Measurements from ENCODE around the gene OR1F1.
A peak's percentile ranks its signal among the peaks of the same experiment; 100 is the strongest.
"Not testable (repeated sequence)": the region's sequence is repeated elsewhere in the genome, so short reads cannot be mapped to it uniquely, and the experiment has no call there.

Gene OR1F1

GRCh38 chr16:3150346-3151218, 37.4 kb upstream of the OR1F1 start:
- peak; percentile 98 for DNase-seq (ENCODE audit: low spot score)

DNA sequence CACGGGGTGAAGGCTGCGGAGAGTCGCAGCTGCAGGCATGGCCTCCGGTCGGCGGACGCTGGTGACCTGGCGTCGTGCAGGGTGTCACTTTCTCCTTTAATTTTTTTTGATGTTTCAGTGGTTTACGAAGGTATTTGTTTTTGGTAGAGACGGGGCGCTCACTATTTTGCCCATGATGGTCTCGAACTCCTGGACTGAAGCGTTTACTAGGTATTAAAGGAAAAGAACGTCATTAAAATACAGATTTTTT, 36.1 kb upstream of the OR1F1 start:
- no peak for DNase-seq (ENCODE audit: low spot score)

GRCh38 chr16:3152277-3152990, 35.6 kb upstream of the OR1F1 start:
- peak; percentile 98 for DNase-seq (ENCODE audit: low spot score)

- no peak for DNase-seq (ENCODE audit: low spot score)
Observed at GRCh38 chr16:3152991-3153368, 35.0 kb upstream of the OR1F1 start.

GRCh38 chr16:3155181-3155580, 32.8 kb upstream of the OR1F1 start:
- DNase-seq (ENCODE audit: low spot score) = no peak

- no peak for DNase-seq (ENCODE audit: low spot score)
Observed at GRCh38 chr16:3155972-3156371, 32.0 kb upstream of the OR1F1 start.

- peak; percentile 89 for DNase-seq (ENCODE audit: low spot score)
Observed at GRCh38 chr16:3157229-3158025, 30.6 kb upstream of the OR1F1 start.

- peak; percentile 52 for DNase-seq (ENCODE audit: low spot score)
Observed at GRCh38 chr16:3158026-3158509, 29.9 kb upstream of the OR1F1 start.

GRCh38 chr16:3158510-3159314, 29.3 kb upstream of the OR1F1 start:
- peak; percentile 82 for DNase-seq (ENCODE audit: low spot score)

- no peak for DNase-seq (ENCODE audit: low spot score)
Observed at GRCh38 chr16:3161235-3162018, 26.6 kb upstream of the OR1F1 start.

DNA sequence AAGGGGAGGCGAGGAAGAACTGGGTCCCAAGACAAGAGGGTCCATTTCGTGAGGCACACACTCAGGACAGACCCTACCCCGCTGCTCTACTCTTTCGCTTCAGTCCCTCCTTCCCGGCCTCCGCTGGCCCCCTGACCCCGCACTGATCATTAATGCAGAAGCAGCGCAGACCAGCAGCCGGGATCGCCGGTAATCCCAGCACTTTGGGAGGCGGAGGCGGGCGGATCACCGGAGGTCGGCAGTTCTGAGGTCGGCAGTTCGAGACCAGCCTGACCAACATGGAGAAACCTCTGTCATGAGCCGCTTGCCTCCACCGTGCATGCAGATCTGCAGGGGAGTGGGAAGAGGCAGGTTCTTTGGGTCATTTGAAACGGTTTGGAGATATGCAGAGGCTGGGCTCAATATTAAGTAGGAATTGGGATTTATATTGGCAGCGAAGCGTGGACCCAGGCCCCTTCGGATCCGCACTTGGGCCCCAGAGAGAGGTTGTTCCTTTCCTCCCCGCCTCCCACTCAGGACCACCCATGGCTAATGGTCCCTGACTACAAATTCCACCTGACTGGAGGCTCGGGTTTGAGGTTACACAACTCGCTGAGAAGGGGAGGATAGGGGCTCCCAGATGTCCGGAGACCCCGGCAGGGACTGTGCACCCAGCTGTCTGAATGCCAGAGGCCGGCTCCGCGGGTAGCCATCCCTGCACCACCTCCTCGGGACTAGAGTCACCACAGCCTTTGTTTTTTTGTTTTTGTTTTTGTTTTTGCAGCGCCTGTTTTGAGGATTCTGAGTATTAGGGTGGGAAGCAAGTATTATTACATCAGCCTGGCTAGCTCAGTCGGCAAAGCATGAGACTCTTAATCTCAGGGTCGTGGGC, 23.6 kb upstream of the OR1F1 start:
- DNase-seq (ENCODE audit: low spot score) = no peak

DNA sequence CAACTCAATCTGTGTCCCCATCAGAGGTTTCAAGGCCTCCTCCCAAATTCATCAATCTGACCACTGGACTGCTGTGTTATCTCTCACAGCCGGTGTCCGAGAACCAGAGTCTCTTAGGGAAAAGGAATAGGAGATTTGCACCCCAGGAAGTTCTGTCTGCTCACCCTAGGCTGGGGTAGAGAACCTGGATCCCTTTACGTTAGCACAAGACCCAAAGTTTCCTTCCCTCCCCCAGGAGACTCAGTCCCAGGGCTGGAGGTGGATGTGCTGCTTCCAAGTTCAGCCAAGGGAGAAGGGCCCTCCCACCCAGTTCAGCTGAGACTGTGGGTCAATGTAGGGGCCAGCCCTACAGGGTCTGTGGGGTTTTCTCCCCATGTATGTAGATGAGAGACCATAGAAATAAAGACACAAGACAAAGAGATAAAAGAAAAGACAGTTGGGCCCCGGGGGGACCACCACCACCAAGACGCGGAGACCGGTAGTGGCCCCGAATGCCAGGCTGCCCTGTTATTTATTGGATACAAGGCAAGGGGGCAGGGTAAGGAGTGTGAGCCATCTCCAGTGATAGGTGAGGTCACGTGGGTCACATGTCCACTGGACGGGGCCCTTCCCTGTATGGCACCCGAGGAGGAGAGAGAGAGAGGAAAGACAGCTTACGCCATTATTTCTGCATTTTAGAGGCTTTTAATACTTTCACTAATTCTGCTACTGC, 22.7 kb upstream of the OR1F1 start:
- no peak for DNase-seq (ENCODE audit: low spot score)

- DNase-seq (ENCODE audit: low spot score) = no peak
Observed at GRCh38 chr16:3166505-3166886, 21.5 kb upstream of the OR1F1 start.

GRCh38 chr16:3168729-3169128, 19.3 kb upstream of the OR1F1 start:
- DNase-seq (ENCODE audit: low spot score) = not testable (repeated sequence)

GRCh38 chr16:3170440-3171180, 17.4 kb upstream of the OR1F1 start:
- DNase-seq (ENCODE audit: low spot score) = no peak

DNA sequence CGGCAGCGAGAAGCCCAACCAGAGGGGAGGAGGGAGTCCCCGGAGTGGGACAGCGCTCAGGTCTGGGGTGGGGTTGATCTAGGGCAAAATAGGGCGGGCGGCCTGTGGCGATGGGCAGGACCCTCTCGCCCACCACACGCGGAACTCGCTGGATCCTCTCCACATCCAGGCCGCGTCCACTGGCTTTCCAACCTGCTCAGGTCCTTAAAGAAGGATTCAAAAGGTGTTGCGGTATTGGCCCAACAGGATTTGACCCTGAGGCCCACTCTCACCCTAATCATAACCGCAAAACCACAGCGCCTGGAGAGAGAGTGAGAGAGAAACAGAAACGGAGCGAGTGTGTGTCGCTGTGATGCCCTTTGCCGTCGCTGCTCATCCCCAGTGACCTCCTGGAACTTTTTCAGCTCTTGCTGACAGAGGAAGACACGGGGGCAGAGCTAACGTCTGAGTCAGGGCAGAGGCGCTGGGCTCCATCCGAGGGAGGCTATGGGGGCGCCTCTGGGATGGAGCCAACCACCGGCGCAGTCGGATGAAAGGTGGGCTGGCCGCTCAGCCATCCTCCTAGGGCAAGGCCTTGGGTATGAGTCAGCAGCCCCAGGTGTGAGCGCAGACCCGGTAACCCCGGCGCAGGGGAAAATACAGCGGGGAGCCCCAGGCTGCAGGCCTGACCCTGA, 16.7 kb upstream of the OR1F1 start:
- DNase-seq (ENCODE audit: low spot score) = no peak

DNA sequence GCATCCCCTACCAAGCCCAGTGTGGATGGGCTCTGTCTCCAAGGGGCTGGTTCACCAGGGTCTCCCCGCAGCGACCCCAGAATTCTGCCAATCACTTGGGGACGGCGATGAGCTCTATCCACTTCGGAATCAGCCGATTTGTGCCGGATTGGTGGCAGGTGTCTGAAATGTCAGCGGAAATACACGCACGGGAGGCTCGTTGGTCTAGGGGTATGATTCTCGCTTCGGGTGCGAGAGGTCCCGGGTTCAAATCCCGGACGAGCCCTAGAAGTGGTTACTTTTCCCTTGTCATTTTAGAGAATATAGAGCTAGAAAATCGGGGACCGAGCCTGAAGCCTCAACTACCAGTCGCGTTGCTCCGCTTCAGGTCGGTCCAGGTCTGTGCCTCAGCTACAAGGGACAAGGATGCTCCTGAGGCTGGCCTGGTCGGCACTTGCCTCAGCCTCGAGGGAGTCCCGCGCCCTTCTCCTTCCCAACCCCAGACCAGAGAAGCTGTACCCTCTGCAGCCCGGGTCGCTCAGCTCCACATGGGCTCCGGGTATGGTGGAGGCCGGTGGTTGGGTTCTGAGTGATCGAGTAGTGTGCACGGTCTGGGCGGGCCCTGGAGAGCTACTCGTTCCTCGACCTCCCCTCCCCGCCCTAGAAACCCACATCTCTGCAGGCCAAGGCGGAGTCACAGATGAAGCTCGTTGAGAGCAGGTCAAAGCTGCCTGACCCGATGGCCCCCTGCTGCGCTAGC, 16.0 kb upstream of the OR1F1 start:
- peak; percentile 70 for DNase-seq (ENCODE audit: low spot score)

Measured in cerebellar cortex (tissue), 1 donor.